HL-60 (cell line): Measurements from ENCODE around the gene ARHGEF17.

ENCODE experiments used
- DNase-seq, 2 experiments: peaks; one replicate each; pipeline ENCODE4 v3.0.0-alpha.2; 2010 to 2020; ENCODE audit warnings: low read depth in 1 of 2, low spot score in 1 of 2
- H3K27ac ChIP-seq: fragments of 250-450 bp; sonication (Bioruptor Pico); replicated peaks from 2 replicates; pipeline ENCODE4 v1.5.1; 2020; ENCODE audit warnings: mild to moderate bottlenecking, moderate library complexity
- H3K27me3 ChIP-seq: fragments of 250-450 bp; sonication (Bioruptor Pico); 2 replicates; pipeline ENCODE4 v1.5.1; 2021; ENCODE audit warnings: mild to moderate bottlenecking, moderate library complexity; ENCODE audit not compliant: insufficient read depth, poor library complexity, severe bottlenecking
- H3K4me3 ChIP-seq: replicated peaks from 2 replicates; pipeline ENCODE4 v1.5.1; 2011; ENCODE audit warnings: mild to moderate bottlenecking, control low read depth, low read length; ENCODE audit not compliant: insufficient read depth
- CTCF ChIP-seq: IDR thresholded peaks from one replicate; pipeline ENCODE4 v1.5.1; 2011; ENCODE audit warnings: low read length, control low read depth, inconsistent platforms; ENCODE audit not compliant: insufficient read depth
- GABPA ChIP-seq: IDR thresholded peaks from 2 replicates; pipeline ENCODE4 v1.6.1; 2012; ENCODE audit warnings: low read depth
- POLR2AphosphoS5 ChIP-seq: IDR thresholded peaks from 2 replicates; pipeline ENCODE4 v1.6.1; 2012; ENCODE audit warnings: low read depth
- REST ChIP-seq: IDR thresholded peaks from 2 replicates; pipeline ENCODE4 v1.6.1; 2012; ENCODE audit warnings: low read depth; ENCODE audit not compliant: insufficient replicate concordance
- SPI1 ChIP-seq: IDR thresholded peaks from 2 replicates; pipeline ENCODE4 v1.6.1; 2012; ENCODE audit warnings: low read depth, mild to moderate bottlenecking, borderline replicate concordance

ARHGEF17 gene

GRCh38 chr11:73367482-73368024 is 59.5 kb downstream of the ARHGEF17 start:
- Histone ChIP-seq H3K4me3 (no peak overlapping the region), H3K27ac (no peak overlapping the region), H3K27me3 (no peaks in the 10 kb centered on the region)
- no peak for TF ChIP-seq SPI1
- no peak for TF ChIP-seq REST
- no peak for TF ChIP-seq GABPA
- no peak for TF ChIP-seq POLR2AphosphoS5
- no peak for TF ChIP-seq CTCF
- no peak for DNase-seq

GRCh38 chr11:73372375-73372993 is 64.4 kb downstream of the ARHGEF17 start:
- peak; percentile 72 to 74 for DNase-seq
- H3K27me3 ChIP-seq = no peaks in the 10 kb centered on the region
- TF ChIP-seq POLR2AphosphoS5 (no peak), REST (no peak), CTCF (peak; percentile 22), SPI1 (peak; percentile 76; the same call in 1 of the 2 replicates)
- no peak overlapping the region for H3K4me3 ChIP-seq
- no peak overlapping the region for H3K27ac ChIP-seq

- no peak overlapping the region for H3K4me3 ChIP-seq
- TF ChIP-seq CTCF = no peak
These were observed 66.1 kb downstream of the ARHGEF17 start for GRCh38 chr11:73374151-73374550.

GRCh38 chr11:73375830-73376159 is 67.7 kb downstream of the ARHGEF17 start:
- DNase-seq = no peak
- Histone ChIP-seq H3K4me3 (no peak overlapping the region), H3K27me3 (no peaks in the 10 kb centered on the region), H3K27ac (no peak overlapping the region; the same call in 1 of the 2 replicates)
- no peak for TF ChIP-seq SPI1
- TF ChIP-seq REST = no peak
- TF ChIP-seq GABPA = no peak
- TF ChIP-seq CTCF = no peak
- no peak for TF ChIP-seq POLR2AphosphoS5

More at GRCh38 chr11:73374151-73374550, 66.1 kb downstream of the ARHGEF17 start:
- no peak for DNase-seq
- Histone ChIP-seq H3K27ac (no peak overlapping the region), H3K27me3 (no peaks in the 10 kb centered on the region)
